K562 (cell line): ENCODE data around the gene ZFYVE26. TPM values are rescaled to one million over a fixed set of nuclear protein-coding genes. Genes with fewer than 3 reads are reported as not detected.

ENCODE experiments used
- ATAC-seq: fragments of 200-7000 bp; cut with Tn5 transposase; 3 replicates; pipeline ENCODE4 v1.9.1; 2020; ENCODE audit warnings: moderate library complexity
- BruUV-seq: library from RNA; stranded (reverse); fragments of 400-500 nt; replicated peaks from 2 replicates; lab custom pipeline; 2021; lab: Mats Ljungman, UMichigan
- CTCF ChIA-PET: fragments of 300-600 bp; formaldehyde crosslinking; extraction: SDS; loops from one replicate; lab custom pipeline; 2021; ENCODE audit warnings: low intra/inter-chr PET ratio; lab: Yijun Ruan, JAX
- POLR2A ChIA-PET: fragments of 300-600, 350-650 bp; sonication (Branson Sonifier 250); formaldehyde crosslinking; extraction: SDS; loops from one replicate; lab custom pipeline; 2021; ENCODE audit warnings: antibody characterized with exemption, inconsistent platforms; lab: Yijun Ruan, JAX
- DNase-seq, 4 experiments: peaks; one replicate each; pipeline versions ENCODE4 v3.0.0 to v3.0.0-alpha.2; 2011 to 2018; ENCODE audit warnings: low spot score in 3 of 4, mixed read lengths in 3 of 4; ENCODE audit errors: extremely low read depth in 1 of 4
- FAIRE-seq: peaks from 2 replicates; lab custom pipeline; 2011; peaks lifted over from hg19 to GRCh38; lab: Jason Lieb, UNC
- H2AFZ ChIP-seq: 2 replicates; pipeline ENCODE4 v1.6.0; 2011; ENCODE audit warnings: low read depth, low read length, control low read depth, inconsistent platforms
- H3K27ac ChIP-seq: fragments of 200-600 bp; 3 replicates; pipeline ENCODE4 v1.8.0; 2011; ENCODE audit warnings: low read depth, mild to moderate bottlenecking, control low read depth, inconsistent platforms, low read length, moderate library complexity, mixed read lengths; ENCODE audit errors: extremely low read depth
- H3K27me3 ChIP-seq, 2 experiments: fragments of 300-600 bp in 1 of 2; 2 replicates in 1 of 2; 3 replicates in 1 of 2; pipeline versions ENCODE4 v1.6.0 to v1.8.0; 2011; ENCODE audit warnings: inconsistent platforms in 2 of 2, low read length in 2 of 2, mild to moderate bottlenecking in 1 of 2, mixed read lengths in 1 of 2, moderate library complexity in 1 of 2; ENCODE audit not compliant: control insufficient read depth in 2 of 2, insufficient read depth in 2 of 2
- H3K36me3 ChIP-seq: fragments of 300-600 bp; 3 replicates; pipeline ENCODE4 v1.8.0; 2011; ENCODE audit warnings: mild to moderate bottlenecking, low read length, inconsistent platforms; ENCODE audit not compliant: control insufficient read depth, insufficient read depth
- H3K4me1 ChIP-seq, 2 experiments: fragments of 200-600 bp in 1 of 2; replicated peaks in 1 of 2; 2 replicates in 1 of 2; 3 replicates in 1 of 2; pipeline versions ENCODE4 v1.5.1 to v1.8.0; 2011; ENCODE audit warnings: inconsistent platforms in 2 of 2, low read length in 2 of 2, mild to moderate bottlenecking in 1 of 2, mixed read lengths in 1 of 2, moderate library complexity in 1 of 2; ENCODE audit not compliant: control insufficient read depth in 2 of 2, insufficient read depth in 2 of 2
- H3K4me2 ChIP-seq: 2 replicates; pipeline ENCODE4 v1.6.1; 2011; ENCODE audit warnings: low read length, control low read depth, inconsistent platforms, mixed read lengths; ENCODE audit not compliant: insufficient read depth
- H3K4me3 ChIP-seq: fragments of 200-600 bp; sonication (generic), shearing (Covaris generic); 2 replicates; pipeline ENCODE4 v1.5.1; 2016; ENCODE audit warnings: control low read depth, inconsistent platforms
- H3K79me2 ChIP-seq: fragments of 200-600 bp; 3 replicates; pipeline ENCODE4 v1.8.0; 2011; ENCODE audit warnings: low read length, inconsistent platforms; ENCODE audit not compliant: control insufficient read depth, insufficient read depth
- H3K9ac ChIP-seq, 2 experiments: 2 replicates each; pipeline versions ENCODE4 v1.6.0 to v1.6.1; 2011; ENCODE audit warnings: low read depth in 2 of 2, low read length in 2 of 2, control low read depth in 1 of 2, inconsistent platforms in 1 of 2, mild to moderate bottlenecking in 1 of 2, mixed read lengths in 1 of 2; ENCODE audit not compliant: insufficient read depth in 1 of 2
- H3K9me1 ChIP-seq: one replicate; pipeline ENCODE4 v1.6.0; 2011; ENCODE audit warnings: inconsistent platforms, mild to moderate bottlenecking, low read length, moderate library complexity; ENCODE audit not compliant: control insufficient read depth, insufficient read depth
- H3K9me3 ChIP-seq: replicated peaks from 2 replicates; pipeline ENCODE4 v1.5.1; 2011; ENCODE audit warnings: low read depth, low read length, inconsistent platforms; ENCODE audit not compliant: control insufficient read depth, insufficient read depth
- H4K20me1 ChIP-seq: replicated peaks from 2 replicates; pipeline ENCODE4 v1.6.1; 2011; ENCODE audit warnings: low read length, inconsistent platforms, mixed read lengths; ENCODE audit not compliant: control insufficient read depth, insufficient read depth
- KDM1A ChIP-seq, 2 experiments: fragments of 450-650 bp; IDR thresholded peaks; 2 replicates each; pipeline ENCODE4 v1.6.1; 2016; ENCODE audit warnings: mild to moderate bottlenecking in 2 of 2
- MEIS2 ChIP-seq: fragments of 450-650 bp; IDR thresholded peaks from 2 replicates; pipeline ENCODE4 v1.6.1; 2014; ENCODE audit warnings: mild to moderate bottlenecking; ENCODE audit not compliant: partially characterized antibody
- RUNX1 ChIP-seq: sonication (generic); IDR thresholded peaks from 2 replicates; pipeline ENCODE4 v1.6.1; 2016; ENCODE audit warnings: antibody characterized with exemption, low read depth
- in situ Hi-C: fragments of 300-500 bp; cut with MboI; formaldehyde crosslinking; loops from 4 replicates; pipeline ENCODE4 v1.15.0; 2018; ENCODE audit warnings: inconsistent platforms, mixed read lengths
- intact Hi-C: fragments of 100-400 bp; cut with micrococcal nuclease; formaldehyde crosslinking; loops from 2 replicates; pipeline ENCODE4 v1.14.2; 2022
- polyA plus RNA-seq, 8 experiments: library from polyadenylated mRNA; depleted of rRNA in 4 of 8; stranded (reverse) in 5 of 8; unstranded in 3 of 8; fragments of >200 nt; fragmentation: Nextera tagmentation in 2 of 8; fragmentation: Illumina TruSeq in 1 of 8; extraction: Ambion mirVana in 2 of 8; extraction: Trizol in 1 of 8; gene quantifications; 2 replicates each; pipeline versions ENCODE4 v1.2.1 to v1.2.3, GENCODE V29; 2011 to 2014; ENCODE audit warnings: inconsistent platforms in 1 of 8, missing spikeins in 1 of 8
- total RNA-seq, 7 experiments: library from RNA; depleted of rRNA in 6 of 7; stranded (reverse); fragments of >200 nt in 6 of 7; fragmentation: Illumina TruSeq in 2 of 7; extraction: Trizol in 2 of 7; gene quantifications; 2 replicates each; pipeline versions ENCODE4 v1.2.1 to v1.2.3, GENCODE V29; 2011 to 2021; ENCODE audit warnings: low replicate concordance in 1 of 7
- TF ChIP-seq, protein P1 (sequence below), 2 experiments: IDR thresholded peaks in 1 of 2; conservative IDR thresholded peaks in 1 of 2; 2 replicates each; pipeline ENCODE4 v1.6.1; 2016; ENCODE audit warnings: low read depth in 2 of 2, mild to moderate bottlenecking in 1 of 2, missing compliant biosample characterization in 1 of 2, missing genetic modification characterization in 1 of 2, moderate library complexity in 1 of 2

The ZFYVE26 gene
- total and polyA plus RNA-seq, 9 of the 15 experiments (the other 6 are each of a cell fraction or from before 2014, with no cell fraction given): 0.32 to 9.1 (median 5.9) TPM

DNA sequence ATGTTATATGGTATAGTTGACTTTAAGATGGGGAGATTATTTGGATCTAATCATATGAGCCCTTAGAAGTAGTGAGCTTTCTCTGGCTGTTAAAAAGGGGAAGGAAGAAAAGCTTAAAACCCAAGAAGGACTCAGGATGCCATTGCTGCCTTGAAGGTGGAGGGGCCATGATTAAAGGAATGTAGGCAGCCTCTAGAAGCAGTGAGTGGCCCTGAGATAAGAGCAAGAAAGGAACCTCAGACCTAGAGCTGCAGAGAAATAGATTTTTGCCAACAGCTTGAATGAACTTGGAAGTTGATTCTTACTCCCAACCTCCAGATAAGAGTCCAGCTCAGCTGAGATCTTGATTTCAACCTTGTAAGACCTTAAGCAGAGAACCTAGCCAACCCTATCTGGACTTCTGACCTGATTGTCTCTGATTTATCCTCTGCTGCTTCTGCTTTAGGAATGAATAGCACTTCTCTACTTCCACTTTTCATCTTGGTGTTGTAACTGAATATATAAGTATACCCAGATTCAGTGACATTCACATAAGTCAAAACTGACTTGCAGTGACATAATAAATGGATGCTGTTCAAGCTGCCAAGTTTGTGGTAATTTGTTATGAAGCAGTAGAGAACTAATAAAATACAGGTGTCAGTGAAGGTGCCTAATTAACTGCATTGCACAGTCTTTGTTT, 36.7 kb upstream of the ZFYVE26 start:
- H3K9me1 ChIP-seq: no peaks in the 10 kb centered on the region
- no peak overlapping the region for H2AFZ ChIP-seq
- H3K27me3 ChIP-seq: no peaks in the 10 kb centered on the region; a peak in 1 of 5 replicates
- no peaks in the 10 kb centered on the region for H3K36me3 ChIP-seq
- no TSS peak for BruUV-seq
- no peak overlapping the region for H3K4me2 ChIP-seq
- intact Hi-C loops: no loop called here
- H3K79me2 ChIP-seq: no peaks in the 10 kb centered on the region
- no peak for ATAC-seq
- H4K20me1 ChIP-seq: no peaks in the 10 kb centered on the region
- CTCF ChIA-PET: no interaction called here
- no peak overlapping the region for H3K9ac ChIP-seq
- TF ChIP-seq RUNX1: no peak
- peak in 1 of 2 experiments; percentile 11; a peak in 1 of 4 replicates for TF ChIP-seq KDM1A (IDR thresholded peaks at IDR 0.05)
- peak; percentile 59 for TF ChIP-seq MEIS2
- TF ChIP-seq, protein P1, sequence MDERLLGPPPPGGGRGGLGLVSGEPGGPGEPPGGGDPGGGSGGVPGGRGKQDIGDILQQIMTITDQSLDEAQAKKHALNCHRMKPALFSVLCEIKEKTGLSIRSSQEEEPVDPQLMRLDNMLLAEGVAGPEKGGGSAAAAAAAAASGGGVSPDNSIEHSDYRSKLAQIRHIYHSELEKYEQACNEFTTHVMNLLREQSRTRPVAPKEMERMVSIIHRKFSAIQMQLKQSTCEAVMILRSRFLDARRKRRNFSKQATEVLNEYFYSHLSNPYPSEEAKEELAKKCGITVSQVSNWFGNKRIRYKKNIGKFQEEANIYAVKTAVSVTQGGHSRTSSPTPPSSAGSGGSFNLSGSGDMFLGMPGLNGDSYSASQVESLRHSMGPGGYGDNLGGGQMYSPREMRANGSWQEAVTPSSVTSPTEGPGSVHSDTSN (CRISPR knock-in tag; IDR thresholded peaks at IDR 0.05; ENCODE audit: low read depth): no peak
- TF ChIP-seq, protein P1 (tag; conservative IDR thresholded peaks at IDR 0.05; ENCODE audit: low read depth): peak; percentile 92
- TF ChIP-seq, all 486 proteins: peak for 3
- DNase-seq (no peak), FAIRE-seq (no peak)
- POLR2A ChIA-PET: no interaction called here
- no peaks in the 10 kb centered on the region for H3K4me1 ChIP-seq
- H3K9me3 ChIP-seq: no peaks in the 10 kb centered on the region
- in situ Hi-C loops: no loop called here
- H3K27ac ChIP-seq: no peak overlapping the region
- no peak overlapping the region for H3K4me3 ChIP-seq
